ENCODE measurements around the gene PLA2G4C. TPM values are rescaled to one million over a fixed set of nuclear protein-coding genes. Genes with fewer than 3 reads are reported as not detected.

Gene PLA2G4C
- 33.9 TPM for total RNA-seq

GRCh38 chr19:48110350-48110966 lies at the start of gene PLA2G4C:
PLA2G4C (minus strand) TSS chr19:48110817; CDS start chr19:48106529, 4,288 bp downstream.
- Histone ChIP-seq H3K36me3 (ENCODE audit: control insufficient read depth in 3 of 3, insufficient read depth in 3 of 3, low read length in 3 of 3) (peaks cover 2 to 7% (median 3%) of the 10 kb centered on the region in 3 donors), H3K4me1 (ENCODE audit: control insufficient read depth in 3 of 3, insufficient read depth in 3 of 3, low read length in 3 of 3) (peaks cover 19 to 35% (median 31%) of the 10 kb centered on the region in 3 donors), H3K9me3 (ENCODE audit: control insufficient read depth in 3 of 3, low read length in 3 of 3) (no peaks in the 10 kb centered on the region), H3K4me3 (ENCODE audit: low read length in 3 of 3) (peak within 1 kb of the TSS; percentile 71 to 94 (median 88)), H3K9ac (ENCODE audit: low read depth in 1 of 3, low read length in 3 of 3) (peak within 1 kb of the TSS; percentile 80 to 99 (median 98)), H3K27ac (ENCODE audit: low read depth, low read length) (peak within 1 kb of the TSS; percentile 93), H3K27me3 (ENCODE audit: control insufficient read depth in 3 of 3, insufficient read depth in 3 of 3, low read length in 3 of 3) (no peaks in the 10 kb centered on the region)

DNA sequence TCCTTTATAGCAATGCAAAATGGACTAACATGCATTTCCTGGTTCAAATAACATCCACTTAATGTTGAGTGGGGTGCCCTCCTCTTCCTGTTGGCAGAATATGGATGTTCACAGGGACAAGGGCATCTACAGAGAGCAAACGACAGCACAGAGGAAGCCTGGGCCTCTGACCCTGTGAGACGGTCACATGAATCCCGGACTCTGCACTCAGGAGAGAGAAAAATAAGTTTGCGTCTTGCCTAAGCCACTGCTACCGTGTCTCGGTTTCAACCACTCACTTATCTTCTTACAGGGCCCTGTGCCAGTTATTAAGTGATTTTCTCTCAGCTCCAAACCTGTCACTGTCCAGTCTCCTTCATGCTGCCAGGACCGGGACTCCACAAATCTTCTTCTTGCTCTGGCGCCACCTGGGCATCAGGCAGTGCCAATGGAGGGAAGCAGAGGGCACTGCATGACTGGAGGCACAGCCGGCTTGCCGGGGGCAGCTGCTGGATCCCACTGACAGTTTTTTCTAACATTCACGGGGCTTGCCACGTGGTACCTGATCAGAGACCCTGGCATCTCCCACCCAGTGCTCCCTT lies 47.7 kb upstream of the PLA2G4C start:
- Histone ChIP-seq H3K27ac (ENCODE audit: low read depth, low read length) (no peak overlapping the region), H3K4me3 (ENCODE audit: low read length in 3 of 3) (no peak overlapping the region), H3K9me3 (ENCODE audit: control insufficient read depth in 3 of 3, low read length in 3 of 3) (no peaks in the 10 kb centered on the region), H3K36me3 (ENCODE audit: control insufficient read depth in 3 of 3, insufficient read depth in 3 of 3, low read length in 3 of 3) (peaks cover 3 to 17% (median 4%) of the 10 kb centered on the region in 3 donors), H3K27me3 (ENCODE audit: control insufficient read depth in 3 of 3, insufficient read depth in 3 of 3, low read length in 3 of 3) (no peaks in the 10 kb centered on the region), H3K4me1 (ENCODE audit: control insufficient read depth in 3 of 3, insufficient read depth in 3 of 3, low read length in 3 of 3) (no peaks in the 10 kb centered on the region), H3K9ac (ENCODE audit: low read depth in 1 of 3, low read length in 3 of 3) (no peak overlapping the region)

DNA sequence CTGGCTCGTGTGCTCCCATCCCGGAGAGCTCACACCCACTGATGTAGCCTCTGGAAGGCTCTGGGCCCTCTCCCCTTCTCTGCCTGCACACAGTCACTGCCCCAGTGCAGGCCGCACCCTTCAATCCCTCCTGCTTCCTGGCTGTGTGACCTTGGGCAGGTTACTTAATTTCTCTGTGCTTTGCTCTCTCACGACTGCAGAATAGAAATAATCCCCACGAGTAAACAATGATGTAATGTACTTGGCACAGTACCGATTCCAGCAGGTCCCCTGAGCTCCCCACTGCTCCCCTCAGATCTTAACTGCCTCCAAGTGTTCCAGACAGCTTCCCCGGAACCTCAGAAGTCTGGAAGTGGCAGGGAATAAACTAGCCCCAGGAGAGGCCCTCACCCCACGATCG lies 43.4 kb upstream of the PLA2G4C start:
- H3K9ac ChIP-seq (ENCODE audit: low read depth in 1 of 3, low read length in 3 of 3) = no peak overlapping the region
- no peaks in the 10 kb centered on the region for H3K27me3 ChIP-seq (ENCODE audit: control insufficient read depth in 3 of 3, insufficient read depth in 3 of 3, low read length in 3 of 3)
- no peak overlapping the region for H3K4me3 ChIP-seq (ENCODE audit: low read length in 3 of 3)
- no peak overlapping the region for H3K27ac ChIP-seq (ENCODE audit: low read depth, low read length)
- H3K9me3 ChIP-seq (ENCODE audit: control insufficient read depth in 3 of 3, low read length in 3 of 3) = no peaks in the 10 kb centered on the region
- peaks cover 2 to 7% (median 4%) of the 10 kb centered on the region in 3 donors for H3K36me3 ChIP-seq (ENCODE audit: control insufficient read depth in 3 of 3, insufficient read depth in 3 of 3, low read length in 3 of 3)
- H3K4me1 ChIP-seq (ENCODE audit: control insufficient read depth in 3 of 3, insufficient read depth in 3 of 3, low read length in 3 of 3) = no peaks in the 10 kb centered on the region

- Histone ChIP-seq H3K27me3 (ENCODE audit: control insufficient read depth in 3 of 3, insufficient read depth in 3 of 3, low read length in 3 of 3) (no peaks in the 10 kb centered on the region), H3K4me3 (ENCODE audit: low read length in 3 of 3) (no peak overlapping the region), H3K27ac (ENCODE audit: low read depth, low read length) (no peak overlapping the region), H3K9ac (ENCODE audit: low read depth in 1 of 3, low read length in 3 of 3) (no peak overlapping the region), H3K9me3 (ENCODE audit: control insufficient read depth in 3 of 3, low read length in 3 of 3) (no peaks in the 10 kb centered on the region), H3K36me3 (ENCODE audit: control insufficient read depth in 3 of 3, insufficient read depth in 3 of 3, low read length in 3 of 3) (peaks cover 0 to 11% (median 4%) of the 10 kb centered on the region in 3 donors), H3K4me1 (ENCODE audit: control insufficient read depth in 3 of 3, insufficient read depth in 3 of 3, low read length in 3 of 3) (no peaks in the 10 kb centered on the region)
Measured at GRCh38 chr19:48152551-48152950, 41.9 kb upstream of the PLA2G4C start.

GRCh38 chr19:48149430-48149829 lies 38.8 kb upstream of the PLA2G4C start:
- Histone ChIP-seq H3K9ac (ENCODE audit: low read depth in 1 of 3, low read length in 3 of 3) (no peak overlapping the region), H3K36me3 (ENCODE audit: control insufficient read depth in 3 of 3, insufficient read depth in 3 of 3, low read length in 3 of 3) (peaks cover 5 to 12% (median 7%) of the 10 kb centered on the region in 3 donors), H3K4me3 (ENCODE audit: low read length in 3 of 3) (no peak overlapping the region), H3K4me1 (ENCODE audit: control insufficient read depth in 3 of 3, insufficient read depth in 3 of 3, low read length in 3 of 3) (no peaks in the 10 kb centered on the region), H3K27ac (ENCODE audit: low read depth, low read length) (no peak overlapping the region), H3K9me3 (ENCODE audit: control insufficient read depth in 3 of 3, low read length in 3 of 3) (no peaks in the 10 kb centered on the region), H3K27me3 (ENCODE audit: control insufficient read depth in 3 of 3, insufficient read depth in 3 of 3, low read length in 3 of 3) (no peaks in the 10 kb centered on the region)

DNA sequence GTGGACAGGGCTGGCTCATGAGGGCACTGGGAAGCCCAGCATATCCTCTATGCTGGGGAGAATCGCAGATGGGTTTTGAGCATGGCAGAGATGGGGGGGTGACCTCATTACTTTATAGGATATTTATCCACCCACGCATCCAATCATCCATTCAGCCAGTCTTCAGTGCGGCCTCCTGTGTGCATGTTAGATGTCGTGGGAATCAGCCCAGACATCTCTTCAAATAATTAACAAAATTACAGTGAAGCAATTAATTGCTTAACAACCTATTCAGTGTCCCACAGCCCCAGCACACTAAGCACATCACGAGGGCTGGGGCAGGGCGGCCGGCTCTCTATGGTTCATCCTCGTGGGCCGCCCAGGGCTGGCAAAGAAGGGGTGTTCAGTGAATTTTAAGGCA lies 38.0 kb upstream of the PLA2G4C start:
- Histone ChIP-seq H3K4me1 (ENCODE audit: control insufficient read depth in 3 of 3, insufficient read depth in 3 of 3, low read length in 3 of 3) (no peaks in the 10 kb centered on the region), H3K4me3 (ENCODE audit: low read length in 3 of 3) (no peak overlapping the region), H3K9ac (ENCODE audit: low read depth in 1 of 3, low read length in 3 of 3) (no peak overlapping the region), H3K36me3 (ENCODE audit: control insufficient read depth in 3 of 3, insufficient read depth in 3 of 3, low read length in 3 of 3) (peaks cover 5 to 12% (median 9%) of the 10 kb centered on the region in 3 donors), H3K9me3 (ENCODE audit: control insufficient read depth in 3 of 3, low read length in 3 of 3) (no peaks in the 10 kb centered on the region), H3K27ac (ENCODE audit: low read depth, low read length) (no peak overlapping the region), H3K27me3 (ENCODE audit: control insufficient read depth in 3 of 3, insufficient read depth in 3 of 3, low read length in 3 of 3) (no peaks in the 10 kb centered on the region)

DNA sequence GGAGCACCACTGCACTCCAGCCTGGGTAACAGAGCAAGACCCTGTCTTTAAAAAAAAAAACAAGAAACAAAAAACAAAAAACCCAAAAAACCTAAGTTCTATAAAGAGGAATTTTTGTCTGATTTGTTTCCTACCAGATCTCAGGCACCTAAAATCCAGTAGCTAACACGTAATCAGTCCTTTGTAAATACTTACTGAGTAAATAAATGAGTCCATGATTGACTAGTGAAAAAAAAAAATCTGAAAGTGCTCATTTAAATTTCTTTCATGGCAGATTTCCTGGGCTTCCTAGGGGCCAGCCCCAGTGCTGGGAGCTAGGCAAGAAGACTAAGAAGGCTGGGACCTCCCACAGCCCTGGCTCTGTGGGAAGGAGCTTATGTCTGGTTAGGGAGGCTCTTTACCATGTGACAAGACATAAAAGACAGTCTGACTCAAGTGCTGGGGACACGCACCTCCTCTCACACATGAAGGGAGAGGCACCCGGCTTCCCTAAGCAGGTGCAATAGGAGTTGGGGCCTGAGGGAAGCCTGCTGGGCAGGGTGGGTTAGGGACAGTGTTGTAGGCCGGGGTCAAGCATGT lies 37.1 kb upstream of the PLA2G4C start:
- Histone ChIP-seq H3K27ac (ENCODE audit: low read depth, low read length) (no peak overlapping the region), H3K36me3 (ENCODE audit: control insufficient read depth in 3 of 3, insufficient read depth in 3 of 3, low read length in 3 of 3) (peaks cover 8 to 17% (median 12%) of the 10 kb centered on the region in 3 donors), H3K27me3 (ENCODE audit: control insufficient read depth in 3 of 3, insufficient read depth in 3 of 3, low read length in 3 of 3) (no peaks in the 10 kb centered on the region), H3K9me3 (ENCODE audit: control insufficient read depth in 3 of 3, low read length in 3 of 3) (no peaks in the 10 kb centered on the region), H3K4me3 (ENCODE audit: low read length in 3 of 3) (no peak overlapping the region), H3K4me1 (ENCODE audit: control insufficient read depth in 3 of 3, insufficient read depth in 3 of 3, low read length in 3 of 3) (no peaks in the 10 kb centered on the region), H3K9ac (ENCODE audit: low read depth in 1 of 3, low read length in 3 of 3) (no peak overlapping the region)

GRCh38 chr19:48139053-48139452 lies 28.4 kb upstream of the PLA2G4C start:
- no peak overlapping the region for H3K4me3 ChIP-seq (ENCODE audit: low read length in 3 of 3)
- H3K27ac ChIP-seq (ENCODE audit: low read depth, low read length) = no peak overlapping the region
- H3K27me3 ChIP-seq (ENCODE audit: control insufficient read depth in 3 of 3, insufficient read depth in 3 of 3, low read length in 3 of 3) = no peaks in the 10 kb centered on the region
- H3K36me3 ChIP-seq (ENCODE audit: control insufficient read depth in 3 of 3, insufficient read depth in 3 of 3, low read length in 3 of 3) = peaks cover 2 to 13% (median 3%) of the 10 kb centered on the region in 3 donors
- H3K4me1 ChIP-seq (ENCODE audit: control insufficient read depth in 3 of 3, insufficient read depth in 3 of 3, low read length in 3 of 3) = no peaks in the 10 kb centered on the region
- no peaks in the 10 kb centered on the region for H3K9me3 ChIP-seq (ENCODE audit: control insufficient read depth in 3 of 3, low read length in 3 of 3)
- H3K9ac ChIP-seq (ENCODE audit: low read depth in 1 of 3, low read length in 3 of 3) = no peak overlapping the region

- H3K4me3 ChIP-seq (ENCODE audit: low read length in 3 of 3) = no peak overlapping the region
- H3K36me3 ChIP-seq (ENCODE audit: control insufficient read depth in 3 of 3, insufficient read depth in 3 of 3, low read length in 3 of 3) = peaks cover 0 to 4% (median 2%) of the 10 kb centered on the region in 3 donors
- H3K9me3 ChIP-seq (ENCODE audit: control insufficient read depth in 3 of 3, low read length in 3 of 3) = no peaks in the 10 kb centered on the region
- no peaks in the 10 kb centered on the region for H3K27me3 ChIP-seq (ENCODE audit: control insufficient read depth in 3 of 3, insufficient read depth in 3 of 3, low read length in 3 of 3)
- H3K9ac ChIP-seq (ENCODE audit: low read depth in 1 of 3, low read length in 3 of 3) = no peak overlapping the region
- no peaks in the 10 kb centered on the region for H3K4me1 ChIP-seq (ENCODE audit: control insufficient read depth in 3 of 3, insufficient read depth in 3 of 3, low read length in 3 of 3)
- no peak overlapping the region for H3K27ac ChIP-seq (ENCODE audit: low read depth, low read length)
Measured at GRCh38 chr19:48137411-48137810, 26.8 kb upstream of the PLA2G4C start.

DNA sequence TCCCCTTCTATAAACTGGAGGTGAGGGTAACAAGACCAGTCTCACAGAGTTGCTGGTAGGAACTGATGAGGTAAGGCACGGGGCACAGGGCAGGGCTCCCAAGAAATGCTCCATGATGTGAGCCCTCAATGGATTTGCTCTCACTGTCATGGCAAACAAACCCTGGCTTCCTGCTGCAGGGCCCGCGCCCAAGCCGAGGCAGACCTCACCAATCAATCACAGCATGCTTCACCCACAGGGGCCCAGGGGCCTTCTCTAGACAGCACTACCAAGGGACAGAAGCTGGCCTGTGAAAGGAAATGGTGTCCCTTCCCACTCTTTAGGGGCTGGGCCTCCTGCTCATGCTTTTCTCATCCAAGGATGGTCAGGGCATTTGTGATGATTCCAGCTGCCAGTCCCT lies 25.9 kb upstream of the PLA2G4C start:
- H3K27ac ChIP-seq (ENCODE audit: low read depth, low read length) = no peak overlapping the region
- H3K36me3 ChIP-seq (ENCODE audit: control insufficient read depth in 3 of 3, insufficient read depth in 3 of 3, low read length in 3 of 3) = peaks cover 3 to 4% (median 4%) of the 10 kb centered on the region in 3 donors
- H3K4me1 ChIP-seq (ENCODE audit: control insufficient read depth in 3 of 3, insufficient read depth in 3 of 3, low read length in 3 of 3) = no peaks in the 10 kb centered on the region
- no peaks in the 10 kb centered on the region for H3K9me3 ChIP-seq (ENCODE audit: control insufficient read depth in 3 of 3, low read length in 3 of 3)
- H3K27me3 ChIP-seq (ENCODE audit: control insufficient read depth in 3 of 3, insufficient read depth in 3 of 3, low read length in 3 of 3) = no peaks in the 10 kb centered on the region
- no peak overlapping the region for H3K4me3 ChIP-seq (ENCODE audit: low read length in 3 of 3)
- H3K9ac ChIP-seq (ENCODE audit: low read depth in 1 of 3, low read length in 3 of 3) = no peak overlapping the region
